T-helper 2 cell treated with Interferon-gamma antibody and Interleukin-4, amounts not matched to agents 5 μg/mL and 100 μg/mL, for 36 hours (primary cell): ENCODE data around the gene CDKN2B-AS1.

Source experiments
- DNase-seq: peaks from one replicate; pipeline ENCODE4 v3.0.0; 2021; ENCODE audit warnings: low spot score
- H3K27ac Mint-ChIP-seq: one replicate; pipeline ENCODE4 v1.8.0; 2021; ENCODE audit warnings: mild to moderate bottlenecking, mixed read lengths
- H3K27me3 Mint-ChIP-seq: one replicate; pipeline ENCODE4 v1.8.0; 2021; ENCODE audit warnings: low read depth, mixed read lengths
- H3K36me3 Mint-ChIP-seq: one replicate; pipeline ENCODE4 v1.8.0; 2021; ENCODE audit warnings: low read depth, mixed read lengths
- H3K4me1 Mint-ChIP-seq: one replicate; pipeline ENCODE4 v1.8.0; 2021; ENCODE audit warnings: low read depth, mixed read lengths
- H3K4me3 Mint-ChIP-seq: one replicate; pipeline ENCODE4 v1.8.0; 2022; ENCODE audit warnings: mild to moderate bottlenecking, moderate library complexity, mixed read lengths
- H3K9me3 Mint-ChIP-seq: one replicate; pipeline ENCODE4 v1.8.0; 2021; ENCODE audit warnings: mixed read lengths

CDKN2B-AS1 gene

DNA sequence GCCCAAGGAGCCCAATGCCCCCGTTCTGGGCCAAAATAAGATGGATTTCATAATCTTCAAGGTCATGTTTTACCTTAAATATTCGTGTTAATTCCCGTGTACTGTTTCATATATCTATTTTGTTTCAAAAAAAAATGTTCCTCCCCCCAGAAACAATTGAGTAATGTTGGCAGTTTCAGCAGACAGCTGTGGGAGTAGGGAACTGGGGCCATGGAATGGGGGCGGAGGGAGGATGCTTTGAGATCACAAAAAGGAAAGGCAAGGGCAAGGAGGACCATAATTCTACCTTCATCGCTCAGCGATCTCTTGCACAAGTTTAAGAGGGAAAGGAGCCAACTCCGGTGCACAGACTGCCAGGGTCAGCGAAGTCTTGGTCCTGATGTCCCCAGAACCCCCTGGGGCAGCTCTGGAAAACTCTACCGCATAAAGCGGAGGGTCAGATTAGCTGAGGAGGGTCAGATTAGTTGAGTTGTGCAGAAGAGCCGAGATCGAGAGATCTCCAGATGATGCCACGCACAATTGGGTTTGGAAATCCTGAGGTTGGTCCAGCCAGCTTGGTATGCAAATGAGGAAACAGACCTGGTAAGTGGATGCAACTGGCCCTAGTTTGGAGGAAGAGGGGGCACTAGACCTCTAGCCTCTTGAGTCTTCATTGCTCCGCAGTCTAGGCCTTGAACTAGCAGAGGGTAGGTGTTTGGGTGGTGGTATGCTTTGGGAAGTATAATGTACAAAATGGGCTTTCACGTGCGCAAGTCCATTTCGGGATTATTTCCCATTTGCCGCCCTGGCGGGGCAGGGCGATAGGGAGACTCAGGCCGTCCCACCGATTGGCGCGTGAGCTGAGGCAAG is 24.4 kb upstream of the CDKN2B-AS1 start:
- Mint-ChIP-seq H3K4me1 (peaks cover 47% of the 10 kb centered on the region), H3K27ac (peak overlapping the region; percentile 58), H3K9me3 (peaks cover 9% of the 10 kb centered on the region), H3K27me3 (peaks cover 95% of the 10 kb centered on the region), H3K36me3 (peaks cover 34% of the 10 kb centered on the region), H3K4me3 (no peak overlapping the region)
- no peak for DNase-seq

DNA sequence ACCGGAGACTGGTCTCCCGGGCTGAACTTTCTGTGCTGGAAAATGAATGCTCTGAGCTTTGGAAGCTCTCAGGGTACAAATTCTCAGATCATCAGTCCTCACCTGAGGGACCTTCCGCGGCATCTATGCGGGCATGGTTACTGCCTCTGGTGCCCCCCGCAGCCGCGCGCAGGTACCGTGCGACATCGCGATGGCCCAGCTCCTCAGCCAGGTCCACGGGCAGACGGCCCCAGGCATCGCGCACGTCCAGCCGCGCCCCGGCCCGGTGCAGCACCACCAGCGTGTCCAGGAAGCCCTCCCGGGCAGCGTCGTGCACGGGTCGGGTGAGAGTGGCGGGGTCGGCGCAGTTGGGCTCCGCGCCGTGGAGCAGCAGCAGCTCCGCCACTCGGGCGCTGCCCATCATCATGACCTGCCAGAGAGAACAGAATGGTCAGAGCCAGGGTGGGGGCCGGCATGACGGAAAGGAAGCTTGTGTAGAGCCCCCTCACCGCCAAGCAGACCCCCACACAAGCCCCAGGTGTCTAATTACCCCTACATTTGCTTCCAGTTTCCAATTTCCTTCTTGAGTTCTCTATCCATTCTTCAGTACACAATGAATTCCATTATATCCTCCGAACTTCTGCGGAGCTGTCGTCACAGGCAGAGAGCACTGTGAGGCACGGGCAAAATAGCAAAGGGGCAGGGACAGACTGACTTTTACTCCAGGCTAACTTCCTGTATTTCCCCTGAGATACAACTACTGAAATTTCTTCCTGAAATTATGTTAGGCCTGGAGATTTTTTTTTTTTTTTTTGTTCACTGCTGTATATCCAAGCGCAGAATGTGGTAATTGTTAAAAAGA is 23.6 kb upstream of the CDKN2B-AS1 start:
- peak overlapping the region; percentile 13 for H3K27ac Mint-ChIP-seq
- no peak overlapping the region for H3K4me3 Mint-ChIP-seq
- no peak for DNase-seq
- peaks cover 29% of the 10 kb centered on the region for H3K36me3 Mint-ChIP-seq
- H3K9me3 Mint-ChIP-seq, result peaks cover 9% of the 10 kb centered on the region
- peaks cover 43% of the 10 kb centered on the region for H3K4me1 Mint-ChIP-seq
- peaks cover 95% of the 10 kb centered on the region for H3K27me3 Mint-ChIP-seq

DNA sequence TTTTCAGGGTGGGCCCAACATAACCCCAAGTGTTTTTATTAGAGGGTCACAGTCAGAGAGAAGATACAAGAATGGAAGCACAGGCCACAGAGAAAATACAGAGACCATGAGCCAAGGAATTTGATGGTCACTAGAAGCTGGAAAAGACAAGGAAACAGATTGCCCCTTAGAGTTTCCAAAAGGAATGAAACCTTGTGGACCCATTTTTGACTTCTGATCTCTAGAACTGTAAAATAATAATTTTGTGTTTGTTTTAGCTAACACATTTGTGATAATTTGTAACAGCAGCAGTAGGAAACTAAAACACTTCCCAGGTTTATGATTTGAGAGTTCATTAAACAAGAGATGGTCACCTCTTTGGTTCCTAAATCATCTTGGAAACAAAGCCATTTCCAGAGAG is 22.2 kb upstream of the CDKN2B-AS1 start:
- Mint-ChIP-seq H3K27ac (no peak overlapping the region), H3K4me1 (peaks cover 40% of the 10 kb centered on the region), H3K36me3 (peaks cover 24% of the 10 kb centered on the region), H3K4me3 (no peak overlapping the region), H3K9me3 (peaks cover 9% of the 10 kb centered on the region), H3K27me3 (peaks cover 95% of the 10 kb centered on the region)
- no peak for DNase-seq

DNA sequence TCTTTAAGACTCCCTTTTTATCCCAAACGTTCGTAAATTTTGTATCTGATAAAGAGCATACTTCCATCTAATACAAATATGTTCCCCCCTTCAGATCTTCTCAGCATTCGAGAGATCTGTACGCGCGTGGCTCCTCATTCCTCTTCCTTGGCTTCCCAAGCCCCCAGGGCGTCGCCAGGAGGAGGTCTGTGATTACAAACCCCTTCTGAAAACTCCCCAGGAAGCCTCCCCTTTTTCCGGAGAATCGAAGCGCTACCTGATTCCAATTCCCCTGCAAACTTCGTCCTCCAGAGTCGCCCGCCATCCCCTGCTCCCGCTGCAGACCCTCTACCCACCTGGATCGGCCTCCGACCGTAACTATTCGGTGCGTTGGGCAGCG is 20.3 kb upstream of the CDKN2B-AS1 start:
- peaks cover 12% of the 10 kb centered on the region for H3K36me3 Mint-ChIP-seq
- H3K4me1 Mint-ChIP-seq, result peaks cover 31% of the 10 kb centered on the region
- no peak for DNase-seq
- H3K9me3 Mint-ChIP-seq, result peaks cover under 1% of the 10 kb centered on the region
- H3K27ac Mint-ChIP-seq, result no peak overlapping the region
- H3K4me3 Mint-ChIP-seq, result peak overlapping the region; percentile 88
- peaks cover 94% of the 10 kb centered on the region for H3K27me3 Mint-ChIP-seq

DNA sequence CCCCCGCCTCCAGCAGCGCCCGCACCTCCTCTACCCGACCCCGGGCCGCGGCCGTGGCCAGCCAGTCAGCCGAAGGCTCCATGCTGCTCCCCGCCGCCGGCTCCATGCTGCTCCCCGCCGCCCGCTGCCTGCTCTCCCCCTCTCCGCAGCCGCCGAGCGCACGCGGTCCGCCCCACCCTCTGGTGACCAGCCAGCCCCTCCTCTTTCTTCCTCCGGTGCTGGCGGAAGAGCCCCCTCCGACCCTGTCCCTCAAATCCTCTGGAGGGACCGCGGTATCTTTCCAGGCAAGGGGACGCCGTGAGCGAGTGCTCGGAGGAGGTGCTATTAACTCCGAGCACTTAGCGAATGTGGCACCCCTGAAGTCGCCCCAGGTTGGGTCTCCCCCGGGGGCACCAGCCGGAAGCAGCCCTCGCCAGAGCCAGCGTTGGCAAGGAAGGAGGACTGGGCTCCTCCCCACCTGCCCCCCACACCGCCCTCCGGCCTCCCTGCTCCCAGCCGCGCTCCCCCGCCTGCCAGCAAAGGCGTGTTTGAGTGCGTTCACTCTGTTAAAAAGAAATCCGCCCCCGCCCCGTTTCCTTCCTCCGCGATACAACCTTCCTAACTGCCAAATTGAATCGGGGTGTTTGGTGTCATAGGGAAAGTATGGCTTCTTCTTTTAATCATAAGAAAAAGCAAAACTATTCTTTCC is 19.7 kb upstream of the CDKN2B-AS1 start:
- H3K27ac Mint-ChIP-seq, result peak overlapping the region; percentile 69
- H3K4me1 Mint-ChIP-seq, result peaks cover 34% of the 10 kb centered on the region
- H3K4me3 Mint-ChIP-seq, result peak overlapping the region; percentile 88
- DNase-seq, result peak; percentile 49
- peaks cover 10% of the 10 kb centered on the region for H3K36me3 Mint-ChIP-seq
- peaks cover 94% of the 10 kb centered on the region for H3K27me3 Mint-ChIP-seq
- H3K9me3 Mint-ChIP-seq, result no peaks in the 10 kb centered on the region

DNA sequence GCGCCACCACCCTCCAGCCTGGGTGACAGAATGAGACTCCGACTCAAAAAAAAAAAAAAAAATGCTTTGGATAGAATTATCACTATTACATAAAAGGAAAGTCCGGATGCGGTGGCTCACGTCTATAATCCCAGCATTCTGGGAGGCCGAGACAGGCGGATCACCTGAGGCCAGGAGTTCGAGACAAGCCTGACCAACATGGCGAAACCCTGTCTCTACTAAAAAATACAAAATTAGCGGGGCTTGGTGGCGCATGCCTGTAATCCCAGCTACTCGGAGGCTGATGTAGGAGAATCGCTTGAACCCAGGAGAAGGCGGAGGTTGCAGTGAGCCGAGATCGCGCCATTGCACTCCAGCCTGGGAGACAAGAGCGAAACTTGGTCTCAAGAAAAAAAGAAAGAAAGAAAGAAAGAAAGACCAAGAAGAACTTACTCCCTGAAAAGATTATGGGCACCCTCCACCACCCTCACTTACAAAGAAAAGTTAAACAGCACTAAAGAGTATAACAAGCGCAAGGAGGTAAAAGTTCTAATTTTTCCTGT is 18.2 kb upstream of the CDKN2B-AS1 start:
- no peaks in the 10 kb centered on the region for H3K9me3 Mint-ChIP-seq
- H3K27ac Mint-ChIP-seq, result no peak overlapping the region
- H3K4me1 Mint-ChIP-seq, result peaks cover 30% of the 10 kb centered on the region
- peaks cover 88% of the 10 kb centered on the region for H3K27me3 Mint-ChIP-seq
- H3K36me3 Mint-ChIP-seq, result no peaks in the 10 kb centered on the region
- no peak for DNase-seq
- H3K4me3 Mint-ChIP-seq, result peak overlapping the region; percentile 11

DNA sequence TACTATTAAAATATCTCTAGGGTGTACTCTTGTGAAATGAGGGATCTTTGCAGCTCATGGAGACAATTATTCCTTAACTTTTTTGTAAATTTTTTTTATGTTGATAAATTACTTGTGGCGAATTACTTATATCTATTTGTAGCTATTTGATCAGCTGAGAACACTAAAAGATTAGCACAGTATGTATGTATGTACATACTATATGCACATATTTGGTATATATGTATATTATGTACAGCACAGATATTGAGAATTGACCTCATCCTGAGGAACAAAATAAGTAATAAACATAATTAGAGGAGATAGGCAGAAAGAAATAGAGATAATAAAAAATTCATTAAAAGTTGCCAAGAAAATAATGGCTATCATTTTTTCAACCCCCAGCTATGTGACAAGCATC is 12.2 kb upstream of the CDKN2B-AS1 start:
- no peak overlapping the region for H3K27ac Mint-ChIP-seq
- no peak overlapping the region for H3K4me3 Mint-ChIP-seq
- H3K9me3 Mint-ChIP-seq, result no peaks in the 10 kb centered on the region
- DNase-seq, result no peak
- peaks cover 11% of the 10 kb centered on the region for H3K4me1 Mint-ChIP-seq
- H3K27me3 Mint-ChIP-seq, result peaks cover 74% of the 10 kb centered on the region
- peaks cover 2% of the 10 kb centered on the region for H3K36me3 Mint-ChIP-seq

DNA sequence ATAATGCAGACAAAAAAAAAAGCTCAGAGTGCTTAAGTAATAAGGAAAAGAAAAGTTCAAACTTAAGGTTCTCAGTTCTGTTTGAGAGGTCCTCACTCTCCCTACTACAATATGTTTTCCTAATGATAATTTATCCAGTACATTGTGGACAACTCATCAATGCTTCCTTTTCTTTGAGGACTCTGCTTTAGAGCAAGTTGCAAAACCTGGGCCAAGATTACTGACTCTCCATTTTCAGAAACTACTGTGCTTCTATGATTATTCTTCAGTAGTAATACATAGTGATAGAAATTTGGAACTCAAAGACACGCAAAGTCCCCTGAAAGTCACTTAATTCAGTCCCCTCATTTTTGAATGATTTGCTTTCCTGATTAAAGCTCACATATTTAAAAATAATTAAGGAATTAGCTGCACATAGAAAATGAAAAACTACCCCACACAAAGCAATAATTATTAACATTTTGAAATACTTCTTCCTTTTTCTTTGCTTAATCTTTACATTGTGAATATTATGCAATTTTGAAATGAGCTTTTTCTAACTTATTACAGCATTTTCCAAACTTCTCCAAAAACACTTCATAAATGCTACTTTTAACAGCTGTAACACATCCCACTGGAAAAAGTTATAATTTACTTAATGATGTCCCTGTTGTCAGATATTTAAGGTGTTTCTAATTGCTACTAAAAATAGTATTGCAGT is 11.6 kb upstream of the CDKN2B-AS1 start:
- H3K27me3 Mint-ChIP-seq, result peaks cover 73% of the 10 kb centered on the region
- H3K27ac Mint-ChIP-seq, result no peak overlapping the region
- H3K4me1 Mint-ChIP-seq, result peaks cover 11% of the 10 kb centered on the region
- peaks cover 2% of the 10 kb centered on the region for H3K36me3 Mint-ChIP-seq
- no peak for DNase-seq
- no peaks in the 10 kb centered on the region for H3K9me3 Mint-ChIP-seq
- H3K4me3 Mint-ChIP-seq, result no peak overlapping the region

DNA sequence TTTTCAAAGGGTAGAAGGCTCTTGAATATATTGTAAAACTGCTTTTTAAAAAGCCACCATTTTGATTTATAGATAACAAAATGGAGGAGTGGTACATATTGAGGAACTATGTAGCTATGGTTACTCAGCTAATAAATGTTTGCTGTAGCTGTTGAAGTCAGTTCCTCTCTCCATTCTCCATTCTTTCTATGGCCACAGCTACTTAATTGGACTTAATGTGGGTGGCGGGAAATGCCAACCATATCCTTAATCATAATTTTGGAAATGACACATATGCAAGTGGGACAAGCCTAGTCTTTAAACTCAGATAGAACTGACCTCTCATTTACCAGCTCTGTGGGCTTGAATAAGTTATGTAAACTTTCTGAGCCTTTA is 11.0 kb upstream of the CDKN2B-AS1 start:
- Mint-ChIP-seq H3K27ac (no peak overlapping the region), H3K27me3 (peaks cover 75% of the 10 kb centered on the region), H3K4me3 (no peak overlapping the region), H3K9me3 (no peaks in the 10 kb centered on the region), H3K36me3 (peaks cover 2% of the 10 kb centered on the region), H3K4me1 (peaks cover 14% of the 10 kb centered on the region)
- no peak for DNase-seq

DNA sequence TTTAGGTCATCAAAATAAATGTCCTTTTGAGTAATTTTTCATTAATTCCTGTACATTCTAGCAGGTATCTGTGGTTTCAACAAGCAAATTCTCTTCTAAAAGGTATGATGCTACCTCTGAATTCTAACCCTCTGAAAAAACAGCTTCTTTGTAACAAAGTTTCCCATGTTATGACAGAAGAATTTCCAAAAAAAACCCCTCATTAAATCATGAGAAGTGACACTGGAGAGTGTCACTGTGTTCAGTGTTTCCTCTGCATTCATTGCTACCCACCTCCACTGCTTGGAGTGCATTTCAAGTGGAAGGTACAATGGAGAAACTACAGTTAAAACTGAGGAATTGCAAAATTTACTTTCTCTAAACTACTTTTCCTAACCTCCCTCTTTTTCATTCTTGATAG is 10.5 kb upstream of the CDKN2B-AS1 start:
- Mint-ChIP-seq H3K27ac (no peak overlapping the region), H3K9me3 (peaks cover 3% of the 10 kb centered on the region), H3K4me3 (no peak overlapping the region), H3K36me3 (peaks cover 6% of the 10 kb centered on the region), H3K27me3 (peaks cover 75% of the 10 kb centered on the region), H3K4me1 (peaks cover 15% of the 10 kb centered on the region)
- DNase-seq, result no peak

DNA sequence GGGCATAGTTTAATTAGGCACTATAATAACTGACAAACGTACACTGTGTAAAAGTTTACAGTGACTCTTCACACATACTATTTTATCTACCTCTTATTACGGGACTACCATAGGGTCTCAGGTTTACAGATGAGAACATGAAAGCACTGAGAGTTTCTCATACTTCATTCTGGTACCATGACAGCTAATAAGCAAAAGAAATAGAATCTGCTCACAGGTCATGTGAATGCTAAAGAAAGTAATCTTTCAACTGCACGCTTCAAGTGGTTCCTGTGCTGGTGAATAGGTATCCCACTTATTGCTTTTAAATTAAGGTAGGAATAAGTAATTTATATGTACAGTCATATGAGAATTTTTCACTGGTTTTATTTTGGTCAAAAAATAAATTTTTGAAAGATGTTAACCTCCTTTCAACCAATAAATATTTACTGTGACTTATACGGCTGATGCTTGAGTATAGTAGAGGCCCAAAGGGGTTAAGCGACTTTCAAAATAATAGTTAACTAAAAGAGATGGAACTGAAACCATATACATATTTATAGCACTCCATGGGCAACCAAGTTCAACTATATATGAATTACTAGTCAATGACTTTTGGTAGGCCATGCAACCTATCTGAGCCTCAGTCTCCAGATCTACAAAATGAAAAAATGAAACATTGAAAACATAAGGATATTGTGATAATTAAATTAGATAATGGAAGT is 8.5 kb upstream of the CDKN2B-AS1 start:
- peaks cover 21% of the 10 kb centered on the region for H3K36me3 Mint-ChIP-seq
- no peak for DNase-seq
- H3K4me1 Mint-ChIP-seq, result peaks cover 14% of the 10 kb centered on the region

DNA sequence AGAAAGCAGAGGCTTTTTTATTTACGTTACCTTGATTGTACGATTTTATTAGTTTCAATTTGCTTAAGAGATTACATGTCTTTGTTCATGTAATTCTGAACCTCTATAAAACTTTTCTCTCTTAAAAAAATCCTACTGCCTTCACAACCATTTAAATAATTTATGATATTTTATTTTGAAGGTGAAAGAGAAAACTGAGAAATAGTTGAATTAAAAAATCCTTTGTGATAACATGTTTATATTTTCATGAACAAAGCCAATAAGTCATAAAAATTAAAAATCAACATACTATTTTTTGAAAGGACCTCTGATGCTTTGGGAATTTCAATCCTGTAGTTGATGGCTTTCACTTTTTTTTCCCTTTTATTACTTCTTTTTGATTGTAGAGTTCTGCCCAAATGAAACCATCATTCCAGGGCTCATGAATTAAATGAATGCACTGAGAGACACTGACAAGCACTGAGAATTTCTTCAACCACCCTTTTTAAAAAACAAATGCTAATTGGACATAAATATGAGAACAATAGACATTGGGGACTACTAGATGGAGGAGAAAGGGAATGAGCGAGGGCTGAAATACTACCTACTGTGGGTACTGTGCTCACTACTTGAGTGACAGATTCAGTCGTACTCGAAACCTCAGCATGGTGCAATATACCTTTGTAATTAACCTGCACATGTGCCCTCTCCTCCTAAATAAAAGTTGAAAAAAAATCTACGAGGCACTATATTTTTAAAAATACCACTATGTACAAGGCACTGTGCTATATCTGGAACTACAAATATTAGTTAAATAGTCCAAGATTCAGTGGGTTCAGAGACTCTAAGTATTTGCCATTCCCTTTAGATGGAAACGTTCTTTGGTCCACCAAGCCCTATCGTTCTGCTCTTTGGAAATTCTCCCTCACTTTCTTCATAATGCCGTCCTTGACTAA is 6.3 kb upstream of the CDKN2B-AS1 start:
- Mint-ChIP-seq H3K27ac (no peak overlapping the region), H3K36me3 (peaks cover 25% of the 10 kb centered on the region), H3K9me3 (peaks cover 12% of the 10 kb centered on the region), H3K4me1 (peaks cover 20% of the 10 kb centered on the region), H3K4me3 (no peak overlapping the region), H3K27me3 (peaks cover 57% of the 10 kb centered on the region)
- DNase-seq, result no peak

More for the DNA sequence above, 8.5 kb upstream of the CDKN2B-AS1 start:
- Mint-ChIP-seq H3K9me3 (peaks cover 12% of the 10 kb centered on the region), H3K27me3 (peaks cover 78% of the 10 kb centered on the region), H3K4me3 (no peak overlapping the region), H3K27ac (no peak overlapping the region)
